Stimulated activated CD4-positive, alpha-beta T cell treated with anti-CD3 and anti-CD28 coated beads, Interleukin-1b, Interleukin-23, amount 100 ng/mL, for 4 hours (primary cell): ENCODE measurements around the gene EXOC4.

Experiments used
- DNase-seq, 2 donors: peaks; one replicate each; pipeline ENCODE4 v3.0.0-alpha.2; 2020; ENCODE audit warnings: low read depth in 2 of 2

EXOC4 gene

DNA sequence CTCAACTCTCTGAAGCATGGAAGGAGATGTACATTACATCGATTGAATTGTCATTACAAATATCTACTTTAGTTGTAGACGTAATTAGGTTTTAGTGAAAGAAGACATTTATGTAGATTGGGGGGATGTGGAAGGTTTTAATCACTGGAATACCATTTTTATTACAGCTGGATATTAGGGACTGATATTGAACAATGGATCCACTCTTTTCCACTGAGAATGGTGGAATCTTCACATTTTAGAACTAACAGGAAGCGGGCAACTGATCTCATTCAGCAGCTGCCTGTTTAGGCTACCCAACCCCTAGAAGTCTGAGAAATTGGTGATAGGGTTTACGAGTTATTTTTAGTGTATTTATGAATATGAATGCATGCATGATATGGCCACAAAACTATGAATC, 538.0 kb downstream of the EXOC4 start:
- DNase-seq: no peak

DNA sequence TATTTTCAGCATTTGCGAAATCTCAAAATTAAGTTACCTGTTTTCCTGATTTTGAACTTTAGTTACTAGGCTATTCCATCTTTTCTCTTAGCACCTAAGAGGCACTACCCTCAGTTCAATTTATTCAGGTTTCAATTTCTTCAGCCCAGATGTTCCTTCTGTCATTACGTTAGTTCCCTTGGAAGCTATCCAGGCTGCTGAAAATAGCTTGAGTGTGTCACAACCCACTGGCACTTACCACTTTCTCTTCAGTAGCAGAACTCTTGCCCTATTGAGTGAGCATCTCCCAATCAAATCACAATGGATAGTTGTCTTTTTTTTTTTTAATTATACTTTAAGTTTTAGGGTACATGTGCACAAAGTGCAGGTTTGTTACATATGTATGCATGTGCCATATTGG, 541.6 kb downstream of the EXOC4 start:
- DNase-seq: no peak

DNA sequence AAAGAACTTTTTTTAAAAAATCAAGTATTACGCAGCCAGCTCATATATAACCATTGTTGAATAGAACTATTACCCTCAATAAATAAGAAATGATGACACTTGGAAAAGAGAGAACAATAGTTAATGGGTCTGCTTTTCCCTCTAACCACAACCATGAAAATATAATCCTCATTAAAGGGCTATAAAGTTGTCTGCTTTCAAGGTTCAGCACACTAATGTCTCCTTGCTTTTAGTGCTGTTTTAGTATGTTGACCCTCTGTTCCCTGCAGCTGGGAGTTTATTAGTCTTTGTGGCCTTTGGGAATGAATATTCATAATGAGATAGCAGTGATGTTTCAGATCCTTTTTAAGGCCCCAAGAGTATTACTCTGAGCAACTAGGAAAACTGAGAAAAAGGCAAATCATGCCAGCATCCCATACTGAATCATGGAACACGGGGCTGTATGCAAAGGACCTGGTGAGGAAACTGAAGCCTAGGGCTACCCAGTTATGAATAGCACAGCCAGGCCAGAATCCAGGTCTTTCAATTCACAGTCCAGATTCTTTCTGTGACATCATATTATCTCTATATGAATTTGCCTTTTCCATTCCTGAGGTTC, 542.3 kb downstream of the EXOC4 start:
- no peak for DNase-seq

DNA sequence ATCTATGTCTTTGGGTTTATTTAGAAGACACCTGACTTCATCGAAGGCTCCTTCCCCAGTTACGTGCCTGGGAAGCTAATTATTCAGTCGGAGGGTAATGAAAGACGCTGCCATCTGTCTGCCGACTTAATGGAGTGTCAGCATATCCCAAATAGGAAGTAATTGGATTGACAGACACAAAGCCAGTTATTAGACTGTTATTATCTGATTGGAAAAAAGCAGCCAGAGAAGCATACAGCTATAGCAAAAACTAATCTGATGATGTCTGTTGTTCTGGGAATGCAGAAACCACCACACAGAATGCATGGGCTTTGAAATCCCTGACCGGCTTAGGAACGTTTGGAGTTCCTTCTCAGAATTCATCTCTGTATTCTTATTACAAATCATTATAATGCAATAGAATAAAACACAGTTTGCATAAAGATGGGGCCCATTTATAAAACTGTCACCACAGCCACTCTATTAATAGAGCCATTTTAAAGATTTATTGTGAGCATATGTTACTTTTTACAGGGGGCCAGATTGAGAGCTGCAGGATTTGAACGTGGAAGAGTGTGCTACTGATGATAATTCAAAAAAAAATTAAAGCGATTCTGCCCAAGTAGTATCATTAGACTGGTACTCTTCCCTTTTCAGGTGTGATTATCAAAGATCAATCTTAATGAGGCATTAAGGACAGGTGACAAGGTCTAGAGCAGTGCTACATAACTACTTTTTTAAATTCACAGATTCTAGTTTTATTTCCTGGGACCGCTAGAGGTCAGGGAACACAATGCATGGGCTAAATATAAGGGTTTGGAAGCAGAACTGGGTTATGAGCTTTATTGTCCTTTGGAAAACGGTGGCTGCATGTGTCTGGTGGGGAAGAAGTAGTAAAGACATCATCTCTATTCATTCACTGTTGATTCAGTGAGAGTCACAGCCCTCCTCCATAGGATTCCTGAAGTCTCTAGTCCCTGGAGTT, 544.2 kb downstream of the EXOC4 start:
- no peak for DNase-seq

DNA sequence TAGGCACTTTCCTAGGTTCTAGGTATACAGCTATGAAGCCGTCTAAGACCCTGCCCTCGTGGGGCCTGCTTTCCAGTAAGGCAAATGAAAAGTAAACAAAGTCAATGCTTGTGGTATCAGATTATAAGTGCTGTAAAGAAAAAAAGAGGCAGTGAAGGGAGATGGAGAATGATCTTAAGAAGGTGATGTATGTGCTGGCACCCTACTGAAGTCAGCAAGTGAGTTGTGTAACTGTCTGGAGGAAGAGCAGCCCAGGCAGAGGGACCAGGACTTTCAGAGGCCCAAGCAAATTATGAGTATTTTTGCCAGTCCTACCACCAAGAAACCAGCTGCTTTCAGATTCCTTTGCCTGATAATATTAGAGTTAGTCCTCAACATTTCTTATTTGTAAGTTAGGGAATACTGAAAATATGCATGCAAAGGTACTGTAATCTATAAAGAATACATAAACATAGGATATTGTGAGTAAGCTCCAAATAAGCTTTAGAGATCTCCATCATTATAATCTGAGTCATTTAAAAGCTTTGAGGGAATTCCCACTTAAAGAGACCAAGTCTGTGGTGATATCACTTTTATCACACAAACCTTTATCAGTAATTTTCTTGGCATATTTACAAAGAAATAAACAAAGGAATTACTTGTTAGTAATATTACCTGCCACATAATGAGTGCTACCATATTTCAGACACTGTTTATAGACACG, 545.1 kb downstream of the EXOC4 start:
- DNase-seq: no peak

DNA sequence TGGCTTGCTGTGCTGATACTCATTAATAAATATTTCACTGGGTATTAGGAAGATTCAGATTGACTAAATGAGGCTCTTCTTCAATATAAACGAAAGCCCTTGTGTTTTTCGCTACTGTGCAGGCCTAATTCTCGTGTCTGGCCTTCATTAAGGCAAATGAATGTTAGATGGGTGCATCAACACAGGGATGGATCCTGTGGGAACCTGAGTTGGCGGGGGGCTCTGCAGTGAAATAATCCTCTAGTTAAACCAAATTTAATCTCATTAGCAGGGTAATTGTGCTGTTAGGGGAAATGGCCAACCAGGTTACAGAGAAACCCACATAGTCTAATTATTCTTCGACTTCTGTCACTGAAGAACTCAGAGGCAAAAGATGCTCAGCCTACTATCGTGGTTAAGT, 548.5 kb downstream of the EXOC4 start:
- DNase-seq: no peak

DNA sequence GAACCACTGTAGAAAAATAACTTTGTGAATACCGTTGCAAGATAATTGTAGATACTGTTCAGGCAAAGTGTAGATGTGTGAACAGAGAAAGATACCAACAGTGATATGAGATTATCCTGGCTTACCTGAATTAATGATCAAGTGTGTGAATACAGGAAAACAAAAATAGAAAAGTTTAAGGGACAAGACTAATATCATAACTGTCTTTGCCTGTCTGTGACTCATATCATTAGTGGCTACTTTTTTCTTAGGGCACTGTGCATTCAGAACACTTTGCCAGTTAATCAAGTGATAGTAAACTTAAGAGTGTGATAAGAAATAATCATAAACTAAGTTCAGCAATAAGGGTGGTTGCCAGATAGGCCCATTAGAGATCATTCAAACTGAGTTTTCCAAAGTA, 551.2 kb downstream of the EXOC4 start:
- no peak for DNase-seq

DNA sequence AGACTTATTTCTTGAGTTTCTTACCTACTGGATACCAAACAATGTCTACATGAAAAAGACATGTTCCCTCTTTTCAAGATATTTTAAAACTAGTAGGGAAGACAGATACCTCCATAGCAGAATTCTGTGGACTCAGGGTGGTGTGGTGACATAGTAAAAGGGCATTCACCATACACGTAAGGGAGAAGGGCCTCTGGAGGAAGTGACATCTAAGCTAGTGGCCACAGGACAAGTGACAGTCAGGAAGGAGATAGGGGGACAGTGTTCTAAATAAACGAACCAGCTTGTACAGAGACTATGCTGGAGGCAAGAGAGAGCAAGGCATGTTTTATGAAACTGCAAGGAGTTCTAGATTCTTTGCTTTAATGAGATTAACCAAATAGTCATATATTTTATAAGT, 552.5 kb downstream of the EXOC4 start:
- DNase-seq: no peak

DNA sequence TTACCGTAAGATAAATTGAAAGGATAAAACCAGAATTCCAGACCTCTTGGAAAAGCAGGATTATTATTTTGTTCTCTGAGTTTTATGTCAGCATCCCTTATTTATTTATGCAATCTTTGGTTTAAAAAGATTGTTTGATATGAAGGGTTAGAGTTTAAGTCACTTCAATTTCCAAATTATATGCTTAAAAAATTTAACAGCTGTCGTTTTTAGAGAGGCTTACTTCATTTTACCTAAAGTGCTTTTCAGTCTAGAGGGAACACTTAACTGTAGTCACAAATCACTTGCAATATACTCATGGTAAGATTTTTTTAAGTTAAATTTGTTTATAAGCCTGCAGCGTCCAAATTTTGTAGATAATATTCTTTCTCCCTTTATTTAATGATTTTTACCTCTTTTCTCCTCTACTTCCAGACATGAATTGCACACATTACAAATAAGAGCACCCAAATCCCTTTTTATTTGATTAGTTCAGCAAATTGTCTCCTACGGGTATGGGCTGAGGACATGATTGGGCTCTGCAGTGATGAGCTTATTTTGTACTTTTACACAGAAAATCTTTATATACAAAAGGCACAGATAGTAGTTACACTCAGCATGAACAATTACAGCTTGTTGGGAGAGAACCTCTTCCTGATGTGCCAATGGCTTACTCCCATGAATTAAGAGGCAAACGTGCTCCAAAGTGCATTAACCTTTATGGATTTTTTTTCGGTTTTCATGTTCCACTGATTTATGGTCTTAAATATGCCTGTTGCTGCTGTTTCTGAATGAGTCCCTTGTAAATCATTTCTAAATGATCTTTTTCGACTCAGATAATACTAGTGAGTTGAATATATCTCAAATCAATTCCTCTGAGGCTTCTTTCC, 555.0 kb downstream of the EXOC4 start:
- DNase-seq: no peak

DNA sequence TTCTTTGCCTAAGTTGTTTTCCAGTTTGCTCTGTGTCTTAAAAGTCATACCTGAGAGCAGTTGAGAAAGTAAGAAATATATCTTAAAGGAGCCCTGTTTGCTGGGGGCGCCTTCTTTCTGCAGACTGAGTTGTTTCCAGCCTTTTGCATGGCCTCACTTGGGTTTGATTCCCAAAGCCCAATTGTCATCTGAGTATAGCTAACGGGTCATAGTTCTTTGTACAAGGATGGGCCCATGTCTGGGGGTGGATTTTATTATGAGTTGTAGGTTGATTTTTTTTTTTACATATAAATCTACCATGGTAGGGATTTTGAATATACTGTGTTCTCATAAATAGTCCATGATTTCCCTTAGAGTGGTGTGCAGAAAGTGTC, 555.6 kb downstream of the EXOC4 start:
- DNase-seq: no peak

DNA sequence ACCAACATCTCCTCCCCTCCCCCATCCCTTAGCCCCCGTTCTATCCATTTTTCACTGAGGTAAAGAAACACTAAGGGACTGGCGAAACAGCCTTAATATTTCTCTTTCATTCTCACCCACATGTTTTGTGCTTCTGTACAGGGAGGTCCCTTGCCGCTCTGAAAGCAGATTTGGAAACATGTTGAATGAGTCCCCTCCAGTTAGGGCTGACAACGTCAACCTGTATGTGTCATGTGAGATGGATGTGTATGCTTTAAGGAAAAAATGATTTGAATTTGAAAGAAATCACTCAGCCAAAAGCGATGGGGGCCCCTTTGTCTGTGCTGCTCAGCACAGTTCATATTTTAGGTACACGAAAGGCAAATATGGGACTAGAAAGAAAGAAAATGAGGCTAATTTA, 560.0 kb downstream of the EXOC4 start:
- DNase-seq: no peak

DNA sequence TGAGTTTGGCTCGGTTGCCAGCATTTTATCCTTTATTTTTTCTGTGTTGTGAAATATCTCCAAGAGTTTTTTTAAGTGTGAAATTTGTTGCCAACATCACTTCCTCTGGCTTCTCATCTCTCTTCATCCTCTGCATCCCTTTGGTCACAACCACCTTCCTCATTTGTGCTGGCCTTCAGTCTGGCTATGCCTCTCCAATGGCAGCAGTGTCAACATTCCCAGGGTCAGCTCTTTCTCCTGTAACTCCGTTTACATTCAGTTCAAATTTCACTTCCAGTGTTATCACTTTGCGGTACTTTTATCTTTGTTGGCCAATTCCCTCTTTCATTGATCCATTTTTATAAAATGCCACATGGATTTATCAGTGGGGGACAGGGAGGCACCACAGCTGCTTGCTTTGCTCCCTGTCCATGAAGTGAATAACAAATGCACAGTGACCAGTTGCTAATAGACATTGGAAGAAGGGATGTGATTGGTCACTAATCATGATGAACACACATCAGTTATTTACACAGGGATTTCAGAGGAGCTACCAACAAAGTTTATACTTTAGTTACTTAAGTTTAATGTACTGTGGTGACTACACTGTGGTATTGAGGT, 562.8 kb downstream of the EXOC4 start:
- DNase-seq: no peak

DNA sequence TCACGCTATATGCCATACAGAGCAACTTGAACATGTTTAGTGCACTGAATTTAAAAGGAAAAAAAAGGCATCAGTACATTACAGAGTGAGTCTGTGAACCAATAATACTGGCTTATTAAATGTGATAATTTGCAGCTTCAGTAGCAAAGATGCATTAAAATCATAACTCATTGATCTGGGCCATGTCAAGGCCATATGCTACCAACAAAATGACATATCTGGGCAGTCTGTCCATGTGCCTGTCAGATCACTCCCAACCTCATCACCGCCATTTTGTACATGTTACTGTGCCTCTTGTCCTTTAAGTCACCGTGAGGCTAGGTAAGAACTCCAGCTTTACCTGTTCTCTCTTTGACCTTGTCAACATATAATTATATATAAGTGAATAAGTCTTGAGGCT, 566.8 kb downstream of the EXOC4 start:
- DNase-seq: no peak

DNA sequence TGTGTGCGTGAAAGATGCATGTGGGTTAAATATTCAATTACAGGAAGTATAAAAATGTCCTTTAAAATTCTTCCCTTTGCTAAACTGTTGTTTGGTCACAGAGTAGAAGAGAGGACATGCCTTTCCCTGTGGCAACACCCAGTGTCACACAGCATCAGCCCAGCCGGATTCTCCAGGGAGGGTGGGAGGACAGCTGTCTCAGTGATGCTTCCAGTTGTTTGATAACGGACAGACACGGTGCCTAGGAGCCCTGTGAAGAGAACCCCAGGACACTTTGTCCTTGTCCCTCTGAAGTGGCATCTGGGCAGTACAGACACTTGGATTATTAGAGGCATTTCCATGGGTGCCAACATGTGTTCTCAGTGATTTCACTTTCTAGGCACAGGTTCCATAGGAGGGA, 567.7 kb downstream of the EXOC4 start:
- no peak for DNase-seq

DNA sequence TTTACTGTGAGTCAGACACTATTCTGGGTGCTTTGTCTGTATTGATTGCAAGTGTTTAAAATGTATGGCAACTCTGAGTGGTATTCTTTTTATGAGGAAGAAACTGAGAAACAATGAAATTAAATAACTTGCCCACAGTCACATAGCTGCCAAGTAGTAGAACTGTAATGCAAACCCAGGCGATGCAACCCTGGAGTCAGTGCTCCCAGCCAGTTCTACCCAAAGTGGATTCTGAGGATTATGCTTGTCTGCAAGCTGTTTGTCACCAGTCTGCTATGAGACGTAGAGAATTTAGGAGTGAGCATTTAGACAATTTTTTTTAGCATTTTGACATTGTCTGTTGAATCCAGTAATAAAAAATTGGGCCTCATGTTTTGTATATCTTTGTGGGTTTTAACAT, 568.3 kb downstream of the EXOC4 start:
- DNase-seq: no peak

DNA sequence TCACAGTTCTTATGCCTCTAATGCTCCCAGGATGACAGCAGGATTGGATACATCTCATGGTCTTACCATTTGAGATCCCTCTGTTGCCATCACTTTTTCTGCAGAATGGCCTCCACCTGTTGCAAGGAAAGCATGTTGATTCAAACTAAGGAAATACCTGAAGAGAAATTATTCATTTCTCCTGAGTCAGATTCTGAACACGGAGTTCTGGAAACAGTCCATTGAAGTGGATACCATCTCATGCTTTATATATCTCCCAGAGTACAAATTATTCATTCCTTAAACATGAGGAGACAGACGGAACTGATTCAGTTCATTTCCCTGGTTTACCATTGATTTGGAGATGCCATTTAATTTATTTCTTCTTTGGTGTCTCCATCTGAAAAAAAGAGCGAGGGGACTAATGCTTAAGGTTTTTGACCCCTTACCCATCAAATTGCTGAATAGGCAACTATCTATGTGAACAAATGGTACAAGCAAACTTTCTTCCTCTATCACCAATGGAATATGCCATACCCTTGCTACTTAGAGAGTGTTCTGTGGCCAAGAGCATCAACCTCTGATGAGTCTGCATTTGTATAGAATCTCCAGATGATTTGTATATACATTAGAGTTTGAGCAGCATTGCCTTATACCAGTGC, 569.2 kb downstream of the EXOC4 start:
- no peak for DNase-seq

DNA sequence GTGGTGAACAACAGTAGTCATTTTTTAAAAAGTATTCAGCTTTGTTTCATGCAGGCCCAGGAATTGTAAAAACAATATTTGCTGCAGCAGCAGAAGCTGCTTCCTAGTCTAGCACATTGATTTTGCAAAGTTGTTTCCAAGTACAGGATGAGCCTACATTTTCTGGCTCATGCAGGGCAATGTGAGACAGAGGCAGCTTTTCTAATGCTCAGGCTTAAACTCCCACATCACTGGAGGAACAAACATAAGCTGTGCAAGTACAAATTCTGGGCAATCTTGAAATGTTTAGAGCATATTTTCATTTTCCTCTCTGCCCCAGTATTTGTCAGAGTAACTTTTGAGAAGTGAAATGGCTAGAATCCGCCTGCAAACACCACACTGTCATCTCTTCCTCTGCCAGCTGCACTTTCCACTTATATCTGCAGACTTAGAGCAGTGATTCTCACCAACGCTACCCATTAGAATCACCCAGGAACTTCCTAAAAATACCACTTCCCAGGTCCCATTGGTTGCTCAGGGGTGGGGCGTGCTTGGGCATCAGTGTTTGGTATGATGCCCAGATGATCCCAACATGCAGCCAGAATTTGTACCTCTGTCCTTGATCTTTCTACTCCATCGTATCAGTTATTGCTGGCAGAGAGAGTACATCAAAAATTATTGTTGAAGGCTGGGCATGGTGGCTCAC, 570.1 kb downstream of the EXOC4 start:
- DNase-seq: no peak

DNA sequence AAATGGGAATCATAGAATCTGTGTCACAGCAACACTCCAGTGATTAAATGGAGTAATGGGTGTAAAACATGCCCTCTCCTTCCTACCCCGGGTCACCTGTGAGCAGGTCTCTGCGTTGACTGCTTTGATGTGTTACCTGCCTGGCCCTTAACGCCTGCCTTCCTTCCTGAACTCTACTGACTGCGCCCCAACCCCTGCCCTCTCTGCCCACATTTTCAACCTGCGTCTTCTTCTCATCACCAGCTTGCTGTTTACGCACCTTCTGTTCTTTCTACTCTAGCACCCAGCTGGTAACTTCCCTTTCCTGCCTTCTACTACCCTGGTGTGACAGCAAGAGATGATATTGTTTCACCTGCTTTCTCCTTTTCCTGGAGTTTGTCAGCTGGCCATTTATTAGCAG, 571.3 kb downstream of the EXOC4 start:
- no peak for DNase-seq

DNA sequence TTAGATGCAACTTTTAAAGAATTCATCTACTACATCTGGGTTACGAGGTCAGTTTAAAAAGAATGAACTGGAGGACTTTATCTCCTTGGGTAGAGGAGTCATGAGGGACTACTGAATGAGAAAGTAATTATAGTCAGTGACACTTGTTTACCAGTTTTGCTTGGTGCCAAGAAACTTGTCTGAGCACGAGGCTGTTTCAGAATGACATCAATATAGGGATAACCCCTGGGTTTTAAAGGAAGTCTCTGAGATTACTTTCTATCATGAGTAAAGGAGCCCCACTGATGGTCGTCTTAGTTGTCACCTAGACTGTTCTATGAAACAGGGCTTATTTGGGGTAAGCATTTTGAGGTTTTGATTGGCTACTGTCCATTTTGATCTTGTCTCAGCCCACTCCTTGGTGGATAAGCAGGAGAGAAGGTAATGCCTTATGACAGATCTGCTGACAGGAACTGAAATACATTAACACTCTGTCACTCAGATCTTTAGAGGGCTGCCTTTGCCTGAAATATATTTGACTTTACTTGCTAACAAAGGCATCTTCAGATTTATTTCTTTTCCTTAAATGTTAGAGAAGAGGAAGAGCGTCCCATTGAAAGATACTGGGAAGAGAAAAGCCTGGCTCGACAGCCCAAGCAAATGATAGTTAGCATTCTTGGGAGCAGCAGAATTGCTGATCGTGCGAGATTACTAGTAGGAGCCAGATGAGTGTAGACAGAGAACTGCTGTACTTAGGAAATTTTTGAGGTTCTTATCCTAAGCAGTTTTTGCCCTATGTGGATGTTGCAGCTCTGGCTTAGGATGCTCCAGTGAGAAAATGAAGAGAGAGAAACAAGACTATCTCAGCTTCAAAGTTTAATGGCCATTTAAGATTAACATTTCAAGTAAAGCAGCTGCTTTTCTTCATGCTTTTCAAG, 575.1 kb downstream of the EXOC4 start:
- DNase-seq: no peak
